HUES6 (cell line): Measurements from ENCODE around the gene ENTPD8.

ENCODE experiments used
- H3K27ac ChIP-seq: 2 replicates; pipeline ENCODE4 v1.7.0; 2013; ENCODE audit warnings: low read depth, mild to moderate bottlenecking, low read length, inconsistent platforms
- H3K27me3 ChIP-seq: 2 replicates; pipeline ENCODE4 v1.6.1; 2013; ENCODE audit warnings: low read length; ENCODE audit not compliant: control insufficient read depth, insufficient read depth
- H3K36me3 ChIP-seq: 2 replicates; pipeline ENCODE4 v1.6.1; 2013; ENCODE audit warnings: low read length; ENCODE audit not compliant: control insufficient read depth, insufficient read depth
- H3K4me1 ChIP-seq: 2 replicates; pipeline ENCODE4 v1.6.1; 2013; ENCODE audit warnings: low read length; ENCODE audit not compliant: control insufficient read depth, insufficient read depth
- H3K4me3 ChIP-seq: 2 replicates; pipeline ENCODE4 v1.5.1; 2013; ENCODE audit warnings: low read depth, low read length
- H3K9ac ChIP-seq: one replicate; pipeline ENCODE4 v1.6.1; 2013; ENCODE audit warnings: mild to moderate bottlenecking, low read length
- H3K9me3 ChIP-seq: 2 replicates; pipeline ENCODE4 v1.6.1; 2013; ENCODE audit warnings: low read depth, low read length; ENCODE audit not compliant: control insufficient read depth, insufficient read depth

Gene ENTPD8

GRCh38 chr9:137461663-137462395, 20.7 kb upstream of the ENTPD8 start:
- Histone ChIP-seq H3K9ac (no peak overlapping the region), H3K36me3 (peaks cover 7% of the 10 kb centered on the region), H3K27me3 (no peaks in the 10 kb centered on the region; the same call in 1 of the 2 replicates), H3K9me3 (peaks cover 3% of the 10 kb centered on the region; the same call in 1 of the 2 replicates), H3K4me3 (no peak overlapping the region), H3K27ac (no peak overlapping the region), H3K4me1 (peaks cover 10% of the 10 kb centered on the region)

- Histone ChIP-seq H3K9ac (no peak overlapping the region), H3K4me1 (peaks cover 10% of the 10 kb centered on the region), H3K36me3 (peaks cover 13% of the 10 kb centered on the region), H3K27ac (no peak overlapping the region), H3K9me3 (peaks cover 3% of the 10 kb centered on the region; the same call in 1 of the 2 replicates), H3K4me3 (no peak overlapping the region), H3K27me3 (no peaks in the 10 kb centered on the region; the same call in 1 of the 2 replicates)
Observed at GRCh38 chr9:137461316-137461662, 20.1 kb upstream of the ENTPD8 start.

GRCh38 chr9:137460363-137461315, 19.5 kb upstream of the ENTPD8 start:
- no peak overlapping the region for H3K4me3 ChIP-seq
- peaks cover 3% of the 10 kb centered on the region; the same call in 1 of the 2 replicates for H3K9me3 ChIP-seq
- no peaks in the 10 kb centered on the region; the same call in 1 of the 2 replicates for H3K27me3 ChIP-seq
- no peak overlapping the region for H3K27ac ChIP-seq
- peaks cover 18% of the 10 kb centered on the region for H3K36me3 ChIP-seq
- H3K4me1 ChIP-seq: peaks cover 10% of the 10 kb centered on the region
- H3K9ac ChIP-seq: no peak overlapping the region

- peaks cover 17% of the 10 kb centered on the region for H3K4me1 ChIP-seq
- H3K4me3 ChIP-seq: peak overlapping the region; percentile 36
- H3K27me3 ChIP-seq: no peaks in the 10 kb centered on the region; the same call in 1 of the 2 replicates
- no peak overlapping the region for H3K27ac ChIP-seq
- peaks cover 3% of the 10 kb centered on the region; the same call in 1 of the 2 replicates for H3K9me3 ChIP-seq
- H3K9ac ChIP-seq: no peak overlapping the region
- H3K36me3 ChIP-seq: peaks cover 22% of the 10 kb centered on the region
Observed at GRCh38 chr9:137459601-137460362, 18.6 kb upstream of the ENTPD8 start.

GRCh38 chr9:137459152-137459600, 18.0 kb upstream of the ENTPD8 start, which contains the start of gene NSMF:
Gene NSMF (minus strand): TSS chr9:137459334. CDS start chr9:137459102, 232 bp downstream.
- Histone ChIP-seq H3K27ac (no peak within 1 kb of the TSS), H3K4me3 (peak within 1 kb of the TSS; percentile 72), H3K36me3 (peaks cover 22% of the 10 kb centered on the region), H3K9ac (peak within 1 kb of the TSS; percentile 50), H3K27me3 (no peaks in the 10 kb centered on the region; the same call in 1 of the 2 replicates), H3K4me1 (peaks cover 23% of the 10 kb centered on the region), H3K9me3 (peaks cover 3% of the 10 kb centered on the region; the same call in 1 of the 2 replicates)

- H3K36me3 ChIP-seq: peaks cover 22% of the 10 kb centered on the region
- peaks cover 23% of the 10 kb centered on the region for H3K4me1 ChIP-seq
- H3K9ac ChIP-seq: peak overlapping the region; percentile 50
- no peak overlapping the region for H3K27ac ChIP-seq
- H3K9me3 ChIP-seq: peaks cover 3% of the 10 kb centered on the region; the same call in 1 of the 2 replicates
- H3K27me3 ChIP-seq: no peaks in the 10 kb centered on the region; the same call in 1 of the 2 replicates
- peak overlapping the region; percentile 72 for H3K4me3 ChIP-seq
Observed at GRCh38 chr9:137458194-137459151, 17.3 kb upstream of the ENTPD8 start.

GRCh38 chr9:137457406-137458193, 16.4 kb upstream of the ENTPD8 start:
- H3K27me3 ChIP-seq: no peaks in the 10 kb centered on the region; the same call in 1 of the 2 replicates
- peaks cover 28% of the 10 kb centered on the region for H3K4me1 ChIP-seq
- peak overlapping the region; percentile 72 for H3K4me3 ChIP-seq
- peaks cover 28% of the 10 kb centered on the region for H3K36me3 ChIP-seq
- H3K27ac ChIP-seq: no peak overlapping the region
- H3K9me3 ChIP-seq: peaks cover 3% of the 10 kb centered on the region; the same call in 1 of the 2 replicates
- no peak overlapping the region for H3K9ac ChIP-seq

GRCh38 chr9:137456864-137457405, 15.8 kb upstream of the ENTPD8 start:
- Histone ChIP-seq H3K9me3 (peaks cover 2% of the 10 kb centered on the region; the same call in 1 of the 2 replicates), H3K4me3 (no peak overlapping the region), H3K4me1 (peaks cover 28% of the 10 kb centered on the region), H3K9ac (no peak overlapping the region), H3K36me3 (peaks cover 31% of the 10 kb centered on the region), H3K27ac (no peak overlapping the region), H3K27me3 (no peaks in the 10 kb centered on the region; the same call in 1 of the 2 replicates)
